ENCODE data around the gene DRAM1. TPM values are rescaled to one million over a fixed set of nuclear protein-coding genes. Genes with fewer than 3 reads are reported as not detected.

Gene DRAM1
- polyA plus RNA-seq, 1 experiment = 57.5 TPM

- no peak overlapping the region for H3K4me3 ChIP-seq (ENCODE audit: low read depth, low read length)
- DNase-seq (ENCODE audit: low read depth, low spot score) = no peak
- POLR2A ChIA-PET = interaction anchor here (0.6 kb wide), 1 partner anchor 32 kb away, joined by 3 read pairs; the partner anchor contains the start of gene DRAM1
- H3K27ac ChIP-seq (ENCODE audit: low read depth, low read length) = no peak overlapping the region
- H3K27me3 ChIP-seq (ENCODE audit: control insufficient read depth, insufficient read depth, low read length) = no peaks in the 10 kb centered on the region
- CTCF ChIA-PET = no interaction called here
- H3K9me3 ChIP-seq (ENCODE audit: control insufficient read depth, insufficient read depth, low read length) = no peaks in the 10 kb centered on the region
- TF ChIP-seq, protein P1, sequence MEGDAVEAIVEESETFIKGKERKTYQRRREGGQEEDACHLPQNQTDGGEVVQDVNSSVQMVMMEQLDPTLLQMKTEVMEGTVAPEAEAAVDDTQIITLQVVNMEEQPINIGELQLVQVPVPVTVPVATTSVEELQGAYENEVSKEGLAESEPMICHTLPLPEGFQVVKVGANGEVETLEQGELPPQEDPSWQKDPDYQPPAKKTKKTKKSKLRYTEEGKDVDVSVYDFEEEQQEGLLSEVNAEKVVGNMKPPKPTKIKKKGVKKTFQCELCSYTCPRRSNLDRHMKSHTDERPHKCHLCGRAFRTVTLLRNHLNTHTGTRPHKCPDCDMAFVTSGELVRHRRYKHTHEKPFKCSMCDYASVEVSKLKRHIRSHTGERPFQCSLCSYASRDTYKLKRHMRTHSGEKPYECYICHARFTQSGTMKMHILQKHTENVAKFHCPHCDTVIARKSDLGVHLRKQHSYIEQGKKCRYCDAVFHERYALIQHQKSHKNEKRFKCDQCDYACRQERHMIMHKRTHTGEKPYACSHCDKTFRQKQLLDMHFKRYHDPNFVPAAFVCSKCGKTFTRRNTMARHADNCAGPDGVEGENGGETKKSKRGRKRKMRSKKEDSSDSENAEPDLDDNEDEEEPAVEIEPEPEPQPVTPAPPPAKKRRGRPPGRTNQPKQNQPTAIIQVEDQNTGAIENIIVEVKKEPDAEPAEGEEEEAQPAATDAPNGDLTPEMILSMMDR (IDR thresholded peaks at IDR 0.05; ENCODE audit: low read depth, low read length) = no peak
These were observed 32.2 kb upstream of the DRAM1 start for GRCh38 chr12:101845137-101845711.

DNA sequence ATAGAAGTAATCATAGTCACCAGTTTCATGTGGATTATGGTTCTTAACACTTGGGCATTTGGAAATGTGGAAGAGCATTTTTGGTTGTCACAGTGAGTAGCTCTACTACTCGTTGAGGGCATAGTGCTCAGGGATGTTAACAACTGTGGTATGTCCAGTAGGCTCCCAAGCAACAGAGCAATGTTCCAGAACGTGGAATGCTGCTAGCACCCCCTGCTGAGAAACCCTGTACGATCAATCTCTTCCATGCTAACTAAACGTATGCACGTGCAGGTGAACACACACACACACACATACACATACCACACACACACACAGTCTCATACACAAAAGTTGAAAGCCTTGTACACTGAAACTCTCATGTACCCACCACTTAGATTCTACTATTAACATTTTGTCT is 30.1 kb upstream of the DRAM1 start:
- no peak for DNase-seq (ENCODE audit: low read depth, low spot score)
- H3K27ac ChIP-seq (ENCODE audit: low read depth, low read length) = no peak overlapping the region
- no peaks in the 10 kb centered on the region for H3K27me3 ChIP-seq (ENCODE audit: control insufficient read depth, insufficient read depth, low read length)
- ChIA-PET POLR2A (interaction anchor here (0.7 kb wide), 1 partner anchor 44 kb away, joined by 3 read pairs; no protein-coding TSS in a partner anchor), CTCF (interaction anchor here (2.2 to 6.5 kb wide), 2 partner anchors 8 to 16 kb away, joined by 7 to 59 read pairs; partner anchors contain the start of gene GNPTAB)
- H3K4me3 ChIP-seq (ENCODE audit: low read depth, low read length) = no peak overlapping the region
- TF ChIP-seq, protein P1 (IDR thresholded peaks at IDR 0.05; ENCODE audit: low read depth, low read length) = no peak
- no peaks in the 10 kb centered on the region for H3K9me3 ChIP-seq (ENCODE audit: control insufficient read depth, insufficient read depth, low read length)

DNA sequence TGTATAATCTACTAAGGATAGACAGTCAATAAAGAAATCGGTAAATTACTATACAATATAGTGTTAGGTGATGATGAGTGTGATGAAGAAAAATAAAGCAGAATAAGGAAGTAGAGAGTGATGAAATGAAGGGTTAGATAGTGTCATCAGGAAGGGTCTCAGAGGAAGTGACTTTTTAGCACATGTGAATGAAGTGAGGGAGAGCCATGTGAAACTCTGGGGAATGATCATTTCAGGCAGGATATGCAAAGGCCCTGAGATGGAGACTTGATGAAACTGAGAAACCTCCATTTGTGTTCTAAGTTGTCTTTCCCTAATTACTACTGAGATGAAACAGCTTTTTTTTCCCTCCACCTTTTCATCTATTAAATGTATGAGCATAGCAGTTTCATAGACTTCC is 27.2 kb upstream of the DRAM1 start:
- no peak overlapping the region for H3K27ac ChIP-seq (ENCODE audit: low read depth, low read length)
- ChIA-PET CTCF (interaction anchor here (0.7 to 6.5 kb wide), 3 partner anchors 11 to 76 kb away, joined by 3 to 59 read pairs (median 5); no protein-coding TSS in a partner anchor), POLR2A (no interaction called here)
- TF ChIP-seq, protein P1 (IDR thresholded peaks at IDR 0.05; ENCODE audit: low read depth, low read length) = no peak
- H3K9me3 ChIP-seq (ENCODE audit: control insufficient read depth, insufficient read depth, low read length) = no peaks in the 10 kb centered on the region
- no peaks in the 10 kb centered on the region for H3K27me3 ChIP-seq (ENCODE audit: control insufficient read depth, insufficient read depth, low read length)
- no peak for DNase-seq (ENCODE audit: low read depth, low spot score)
- no peak overlapping the region for H3K4me3 ChIP-seq (ENCODE audit: low read depth, low read length)

- DNase-seq (ENCODE audit: low read depth, low spot score) = no peak
- Histone ChIP-seq H3K27ac (ENCODE audit: low read depth, low read length) (no peak overlapping the region), H3K27me3 (ENCODE audit: control insufficient read depth, insufficient read depth, low read length) (no peaks in the 10 kb centered on the region), H3K4me3 (ENCODE audit: low read depth, low read length) (no peak overlapping the region), H3K9me3 (ENCODE audit: control insufficient read depth, insufficient read depth, low read length) (no peaks in the 10 kb centered on the region)
- CTCF ChIA-PET = interaction anchor here (0.6 to 6.5 kb wide), 5 partner anchors 10 to 632 kb away, joined by 3 to 59 read pairs (median 4); no protein-coding TSS in a partner anchor
- POLR2A ChIA-PET = interaction anchor here (0.6 kb wide), 1 partner anchor 11 kb away, joined by 3 read pairs; no protein-coding TSS in a partner anchor
- TF ChIP-seq, protein P1 (IDR thresholded peaks at IDR 0.05; ENCODE audit: low read depth, low read length) = no peak
These were observed 24.4 kb upstream of the DRAM1 start for GRCh38 chr12:101852998-101853397.

DNA sequence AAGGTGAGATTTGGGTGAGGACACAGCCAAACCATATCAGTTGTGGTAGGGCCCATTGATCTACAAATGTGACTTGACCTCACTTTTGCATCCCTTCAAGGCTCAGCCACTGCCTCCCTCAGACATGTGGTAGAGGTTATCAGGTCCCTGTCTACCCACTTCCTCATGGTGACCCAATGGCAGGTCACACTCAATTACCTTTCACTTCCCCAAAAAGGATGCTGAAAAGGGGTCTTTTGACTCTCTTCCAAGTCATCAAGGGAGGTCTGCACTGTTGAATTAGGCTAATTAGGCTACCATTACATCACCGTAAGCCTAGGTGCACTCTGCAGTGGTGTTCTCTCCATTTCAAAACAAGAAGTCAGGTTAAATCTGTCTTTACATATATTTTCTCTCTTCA is 22.6 kb upstream of the DRAM1 start:
- Histone ChIP-seq H3K27me3 (ENCODE audit: control insufficient read depth, insufficient read depth, low read length) (no peaks in the 10 kb centered on the region), H3K9me3 (ENCODE audit: control insufficient read depth, insufficient read depth, low read length) (no peaks in the 10 kb centered on the region), H3K27ac (ENCODE audit: low read depth, low read length) (no peak overlapping the region), H3K4me3 (ENCODE audit: low read depth, low read length) (no peak overlapping the region)
- TF ChIP-seq, protein P1 (IDR thresholded peaks at IDR 0.05; ENCODE audit: low read depth, low read length) = no peak
- DNase-seq (ENCODE audit: low read depth, low spot score) = no peak
- POLR2A ChIA-PET = interaction anchor here (1.1 kb wide), 1 partner anchor 37 kb away, joined by 5 read pairs; no protein-coding TSS in a partner anchor
- CTCF ChIA-PET = interaction anchor here (1.3 to 2.2 kb wide), 4 partner anchors 12 to 95 kb away, joined by 3 to 11 read pairs (median 6); no protein-coding TSS in a partner anchor

All from AG04450 (cell line).